ENCODE measurements around the gene KDM4C. TPM values are rescaled to one million over a fixed set of nuclear protein-coding genes. Genes with fewer than 3 reads are reported as not detected.

Gene KDM4C
- total and polyA plus RNA-seq, 2 of the 13 experiments (the other 11 are each of a cell fraction or from before 2014, with no cell fraction given), result 19.4 to 23.6 TPM

DNA sequence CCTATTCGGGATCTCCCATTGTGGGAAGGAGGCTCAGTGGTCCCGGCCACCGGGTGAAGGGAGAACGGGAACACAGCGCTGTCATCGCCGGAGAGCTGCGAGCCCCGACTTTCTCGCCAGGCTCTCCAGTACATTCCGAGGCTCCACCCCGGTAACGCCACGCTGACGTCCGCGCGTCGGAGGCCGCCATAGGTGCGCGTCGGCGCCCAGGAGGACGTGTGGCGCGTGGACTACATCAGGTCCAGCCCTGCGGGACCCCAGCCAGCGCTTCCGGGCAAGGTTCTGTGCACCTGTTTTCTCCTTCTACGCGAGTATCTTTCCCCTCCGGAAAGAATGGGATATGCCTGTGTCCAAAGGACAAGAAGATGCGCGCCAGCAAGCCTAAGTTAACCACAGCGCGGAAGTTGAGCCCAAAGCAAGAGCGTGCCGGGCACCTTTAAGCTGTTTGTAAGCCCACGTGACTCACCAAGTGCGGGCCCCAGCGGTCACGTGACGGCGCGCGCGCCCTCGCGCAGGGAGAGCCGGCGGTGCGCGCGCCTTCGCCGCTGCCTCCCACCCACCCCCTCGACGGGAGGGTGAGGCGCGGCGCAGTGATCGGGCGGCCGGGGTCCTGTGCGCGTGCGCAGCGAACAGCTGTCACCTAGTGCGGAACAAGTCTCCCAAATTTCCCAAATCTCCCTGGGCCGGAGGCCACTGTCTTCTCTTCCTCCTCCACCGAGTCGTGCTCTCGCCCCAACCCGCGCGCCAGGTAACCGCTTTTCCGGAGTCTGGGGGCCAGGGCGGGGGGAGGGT, at the start of gene KDM4C (continued):
- TF ChIP-seq, protein P1, sequence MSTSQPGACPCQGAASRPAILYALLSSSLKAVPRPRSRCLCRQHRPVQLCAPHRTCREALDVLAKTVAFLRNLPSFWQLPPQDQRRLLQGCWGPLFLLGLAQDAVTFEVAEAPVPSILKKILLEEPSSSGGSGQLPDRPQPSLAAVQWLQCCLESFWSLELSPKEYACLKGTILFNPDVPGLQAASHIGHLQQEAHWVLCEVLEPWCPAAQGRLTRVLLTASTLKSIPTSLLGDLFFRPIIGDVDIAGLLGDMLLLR (CRISPR knock-in tag; IDR thresholded peaks at IDR 0.05), result peak; percentile 67; the same call in 1 of the 2 replicates
- TF ChIP-seq ZNF180 (CRISPR knock-in tag; IDR thresholded peaks at IDR 0.05; ENCODE audit: borderline replicate concordance, low read depth), result no peak; the same call in 1 of the 2 replicates
- TF ChIP-seq, protein P2, sequence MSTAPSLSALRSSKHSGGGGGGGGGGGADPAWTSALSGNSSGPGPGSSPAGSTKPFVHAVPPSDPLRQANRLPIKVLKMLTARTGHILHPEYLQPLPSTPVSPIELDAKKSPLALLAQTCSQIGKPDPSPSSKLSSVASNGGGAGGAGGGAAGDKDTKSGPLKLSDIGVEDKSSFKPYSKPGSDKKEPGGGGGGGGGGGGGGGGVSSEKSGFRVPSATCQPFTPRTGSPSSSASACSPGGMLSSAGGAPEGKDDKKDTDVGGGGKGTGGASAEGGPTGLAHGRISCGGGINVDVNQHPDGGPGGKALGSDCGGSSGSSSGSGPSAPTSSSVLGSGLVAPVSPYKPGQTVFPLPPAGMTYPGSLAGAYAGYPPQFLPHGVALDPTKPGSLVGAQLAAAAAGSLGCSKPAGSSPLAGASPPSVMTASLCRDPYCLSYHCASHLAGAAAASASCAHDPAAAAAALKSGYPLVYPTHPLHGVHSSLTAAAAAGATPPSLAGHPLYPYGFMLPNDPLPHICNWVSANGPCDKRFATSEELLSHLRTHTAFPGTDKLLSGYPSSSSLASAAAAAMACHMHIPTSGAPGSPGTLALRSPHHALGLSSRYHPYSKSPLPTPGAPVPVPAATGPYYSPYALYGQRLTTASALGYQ (CRISPR knock-in tag; IDR thresholded peaks at IDR 0.05), result no peak; the same call in 1 of the 2 replicates
- no peak for TF ChIP-seq TBL1XR1 (IDR thresholded peaks at IDR 0.05; ENCODE audit: borderline replicate concordance, low read length, partially characterized antibody)
- TF ChIP-seq KAT7 (CRISPR knock-in tag; IDR thresholded peaks at IDR 0.05; ENCODE audit: borderline replicate concordance), result no peak
- TF ChIP-seq HMG20B (CRISPR knock-in tag; conservative IDR thresholded peaks at IDR 0.05), result peak; percentile 47; the same call in 1 of the 2 replicates
- TF ChIP-seq ZEB1 (IDR thresholded peaks at IDR 0.05; ENCODE audit: insufficient replicate concordance, low read depth), result peak; percentile 48
- TF ChIP-seq ZNF263 (CRISPR knock-in tag; IDR thresholded peaks at IDR 0.05), result peak; percentile 33
- no peak for TF ChIP-seq DNMT1 (CRISPR knock-in tag; IDR thresholded peaks at IDR 0.05)
- TF ChIP-seq, protein P3, sequence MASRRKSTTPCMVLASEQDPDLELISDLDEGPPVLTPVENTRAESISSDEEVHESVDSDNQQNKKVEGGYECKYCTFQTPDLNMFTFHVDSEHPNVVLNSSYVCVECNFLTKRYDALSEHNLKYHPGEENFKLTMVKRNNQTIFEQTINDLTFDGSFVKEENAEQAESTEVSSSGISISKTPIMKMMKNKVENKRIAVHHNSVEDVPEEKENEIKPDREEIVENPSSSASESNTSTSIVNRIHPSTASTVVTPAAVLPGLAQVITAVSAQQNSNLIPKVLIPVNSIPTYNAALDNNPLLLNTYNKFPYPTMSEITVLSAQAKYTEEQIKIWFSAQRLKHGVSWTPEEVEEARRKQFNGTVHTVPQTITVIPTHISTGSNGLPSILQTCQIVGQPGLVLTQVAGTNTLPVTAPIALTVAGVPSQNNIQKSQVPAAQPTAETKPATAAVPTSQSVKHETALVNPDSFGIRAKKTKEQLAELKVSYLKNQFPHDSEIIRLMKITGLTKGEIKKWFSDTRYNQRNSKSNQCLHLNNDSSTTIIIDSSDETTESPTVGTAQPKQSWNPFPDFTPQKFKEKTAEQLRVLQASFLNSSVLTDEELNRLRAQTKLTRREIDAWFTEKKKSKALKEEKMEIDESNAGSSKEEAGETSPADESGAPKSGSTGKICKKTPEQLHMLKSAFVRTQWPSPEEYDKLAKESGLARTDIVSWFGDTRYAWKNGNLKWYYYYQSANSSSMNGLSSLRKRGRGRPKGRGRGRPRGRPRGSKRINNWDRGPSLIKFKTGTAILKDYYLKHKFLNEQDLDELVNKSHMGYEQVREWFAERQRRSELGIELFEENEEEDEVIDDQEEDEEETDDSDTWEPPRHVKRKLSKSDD (CRISPR knock-in tag; IDR thresholded peaks at IDR 0.05; ENCODE audit: low read depth), result peak; percentile 96
- TF ChIP-seq ZNF761 (CRISPR knock-in tag; conservative IDR thresholded peaks at IDR 0.05), result peak; percentile 97
- TF ChIP-seq ZNF296 (CRISPR knock-in tag; conservative IDR thresholded peaks at IDR 0.05), result no peak
- peak; percentile 49 for TF ChIP-seq SKI (IDR thresholded peaks at IDR 0.05; ENCODE audit: partially characterized antibody)
- TF ChIP-seq ZNF773 (CRISPR knock-in tag; IDR thresholded peaks at IDR 0.05; ENCODE audit: borderline replicate concordance), result peak; percentile 74; the same call in 1 of the 2 replicates
- TF ChIP-seq ATAD3A (CRISPR knock-in tag; IDR thresholded peaks at IDR 0.05), result no peak
- TF ChIP-seq ZNF567 (CRISPR knock-in tag; IDR thresholded peaks at IDR 0.05; ENCODE audit: borderline replicate concordance), result 0 out of 2 replicates have a peak, but pooled peaks have one; percentile 89
- TF ChIP-seq SCMH1 (CRISPR knock-in tag; IDR thresholded peaks at IDR 0.05; ENCODE audit: borderline replicate concordance), result no peak
- TF ChIP-seq TCF12 (IDR thresholded peaks at IDR 0.05), result no peak
- peak; percentile 34 for TF ChIP-seq TCF12 (CRISPR knock-in tag; IDR thresholded peaks at IDR 0.05)
- peak; percentile 69 for TF ChIP-seq ZNF274 (CRISPR knock-in tag; IDR thresholded peaks at IDR 0.05)
- TF ChIP-seq SIX4 (CRISPR knock-in tag; IDR thresholded peaks at IDR 0.05), result no peak
- TF ChIP-seq E2F5 (CRISPR knock-in tag; conservative IDR thresholded peaks at IDR 0.05), result no peak
- TF ChIP-seq ZNF619 (CRISPR knock-in tag; IDR thresholded peaks at IDR 0.05), result no peak; the same call in 1 of the 2 replicates
- TF ChIP-seq JUN (CRISPR knock-in tag; IDR thresholded peaks at IDR 0.05), result peak; percentile 80; the same call in 1 of the 2 replicates
- TF ChIP-seq GATA4 (IDR thresholded peaks at IDR 0.05; ENCODE audit: borderline replicate concordance, low read depth), result no peak; the same call in 1 of the 2 replicates
